Breast epithelium (tissue), 4 donors: ENCODE measurements around the gene CTDSPL. TPM values are rescaled to one million over a fixed set of nuclear protein-coding genes. Genes with fewer than 3 reads are reported as not detected.

Experiments
- DNase-seq, 2 donors: peaks; one replicate each; pipeline ENCODE4 v3.0.0-alpha.2; 2019; ENCODE audit warnings: low spot score in 2 of 2
- H3K27ac ChIP-seq, 2 donors: fragments of 200-600 bp; sonication (generic) in 1 of 2; one replicate each; pipeline ENCODE4 v1.5.1; 2016 to 2019; ENCODE audit warnings: mild to moderate bottlenecking in 1 of 2
- H3K27me3 ChIP-seq, 2 donors: fragments of 200-600 bp; sonication (generic) in 1 of 2; one replicate each; pipeline versions ENCODE4 v1.5.1 to v1.6.0; 2017 to 2019; ENCODE audit warnings: control low read depth in 1 of 2, mild to moderate bottlenecking in 1 of 2
- H3K36me3 ChIP-seq: fragments of 200-600 bp; one replicate; pipeline ENCODE4 v1.5.1; 2019
- H3K4me1 ChIP-seq, 2 donors: fragments of 200-600 bp; sonication (generic); one replicate each; pipeline ENCODE4 v1.5.1; 2016 to 2019; ENCODE audit warnings: control low read depth in 1 of 2
- H3K4me3 ChIP-seq, 3 donors: fragments of 200-600 bp; sonication (generic); 1 replicate in 2 of 3; 2 replicates in 1 of 3; pipeline ENCODE4 v1.5.1; 2016 to 2019; ENCODE audit warnings: mild to moderate bottlenecking in 3 of 3, moderate library complexity in 2 of 3
- H3K9me3 ChIP-seq, 2 donors: fragments of 200-600 bp; sonication (generic) in 1 of 2; one replicate each; pipeline ENCODE4 v1.5.1; 2016 to 2019; ENCODE audit warnings: control low read depth in 1 of 2
- POLR2A ChIP-seq: fragments of 450-650 bp; IDR thresholded peaks from one replicate; pipeline ENCODE4 v1.6.1; 2016; ENCODE audit warnings: antibody characterized with exemption, mild to moderate bottlenecking, moderate library complexity
- POLR2AphosphoS5 ChIP-seq, 3 donors: sonication (generic); formaldehyde crosslinking; IDR thresholded peaks; one replicate each; pipeline ENCODE4 v1.6.1; 2017; ENCODE audit warnings: antibody characterized with exemption in 3 of 3
- intact Hi-C: fragments of 100-400 bp; cut with DNase I; formaldehyde crosslinking; loops from one replicate; pipeline ENCODE4 v1.15.1; 2023; ENCODE audit warnings: low total_unique reads
- total RNA-seq, 3 donors: library from RNA; depleted of rRNA; stranded (reverse); fragments of >200 nt; gene quantifications; one replicate each; pipeline ENCODE4 v1.1.0, GENCODE V29; 2016
- TF ChIP-seq, protein P1 (sequence below), 3 donors: fragments of 450-650 bp; IDR thresholded peaks; one replicate each; pipeline ENCODE4 v1.5.1; 2016 to 2017; ENCODE audit warnings: antibody characterized with exemption in 3 of 3, mild to moderate bottlenecking in 3 of 3, moderate library complexity in 3 of 3

CTDSPL gene
- total RNA-seq, 3 donors from 2014 or later, result 40.0 to 80.8 (median 63.1) TPM

DNA sequence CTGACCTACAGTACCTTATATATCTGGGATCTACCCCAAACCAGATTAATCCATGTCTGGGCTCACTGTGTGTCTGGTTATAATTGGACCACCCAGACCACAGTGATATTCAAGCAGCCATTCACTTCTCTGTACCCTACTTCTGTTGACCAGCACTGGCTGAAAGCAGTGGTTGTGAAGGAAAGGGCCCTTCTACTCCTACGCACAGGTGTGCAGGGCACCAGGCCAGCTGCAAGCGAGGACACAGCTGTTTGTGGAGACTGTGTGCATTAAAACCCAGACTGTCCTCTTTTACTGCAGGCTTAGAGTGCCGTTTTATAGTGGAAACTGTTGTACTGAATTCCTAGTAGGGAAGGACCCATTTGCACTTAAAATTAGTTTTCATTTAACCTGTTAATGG lies 29.5 kb downstream of the CTDSPL start:
- Histone ChIP-seq H3K27ac (peak overlapping the region in 1 of 2 donors; percentile 27), H3K9me3 (no peaks in the 10 kb centered on the region), H3K36me3 (no peaks in the 10 kb centered on the region), H3K4me1 (peaks cover 3 to 14% of the 10 kb centered on the region in 2 donors), H3K27me3 (no peaks in the 10 kb centered on the region), H3K4me3 (no peak overlapping the region)
- DNase-seq, result no peak
- TF ChIP-seq POLR2A (no peak), POLR2AphosphoS5 (IDR thresholded peaks at IDR 0.05) (no peak)
- TF ChIP-seq, protein P1, sequence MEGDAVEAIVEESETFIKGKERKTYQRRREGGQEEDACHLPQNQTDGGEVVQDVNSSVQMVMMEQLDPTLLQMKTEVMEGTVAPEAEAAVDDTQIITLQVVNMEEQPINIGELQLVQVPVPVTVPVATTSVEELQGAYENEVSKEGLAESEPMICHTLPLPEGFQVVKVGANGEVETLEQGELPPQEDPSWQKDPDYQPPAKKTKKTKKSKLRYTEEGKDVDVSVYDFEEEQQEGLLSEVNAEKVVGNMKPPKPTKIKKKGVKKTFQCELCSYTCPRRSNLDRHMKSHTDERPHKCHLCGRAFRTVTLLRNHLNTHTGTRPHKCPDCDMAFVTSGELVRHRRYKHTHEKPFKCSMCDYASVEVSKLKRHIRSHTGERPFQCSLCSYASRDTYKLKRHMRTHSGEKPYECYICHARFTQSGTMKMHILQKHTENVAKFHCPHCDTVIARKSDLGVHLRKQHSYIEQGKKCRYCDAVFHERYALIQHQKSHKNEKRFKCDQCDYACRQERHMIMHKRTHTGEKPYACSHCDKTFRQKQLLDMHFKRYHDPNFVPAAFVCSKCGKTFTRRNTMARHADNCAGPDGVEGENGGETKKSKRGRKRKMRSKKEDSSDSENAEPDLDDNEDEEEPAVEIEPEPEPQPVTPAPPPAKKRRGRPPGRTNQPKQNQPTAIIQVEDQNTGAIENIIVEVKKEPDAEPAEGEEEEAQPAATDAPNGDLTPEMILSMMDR (IDR thresholded peaks at IDR 0.05), result no peak
- intact Hi-C loops, result no loop called here

DNA sequence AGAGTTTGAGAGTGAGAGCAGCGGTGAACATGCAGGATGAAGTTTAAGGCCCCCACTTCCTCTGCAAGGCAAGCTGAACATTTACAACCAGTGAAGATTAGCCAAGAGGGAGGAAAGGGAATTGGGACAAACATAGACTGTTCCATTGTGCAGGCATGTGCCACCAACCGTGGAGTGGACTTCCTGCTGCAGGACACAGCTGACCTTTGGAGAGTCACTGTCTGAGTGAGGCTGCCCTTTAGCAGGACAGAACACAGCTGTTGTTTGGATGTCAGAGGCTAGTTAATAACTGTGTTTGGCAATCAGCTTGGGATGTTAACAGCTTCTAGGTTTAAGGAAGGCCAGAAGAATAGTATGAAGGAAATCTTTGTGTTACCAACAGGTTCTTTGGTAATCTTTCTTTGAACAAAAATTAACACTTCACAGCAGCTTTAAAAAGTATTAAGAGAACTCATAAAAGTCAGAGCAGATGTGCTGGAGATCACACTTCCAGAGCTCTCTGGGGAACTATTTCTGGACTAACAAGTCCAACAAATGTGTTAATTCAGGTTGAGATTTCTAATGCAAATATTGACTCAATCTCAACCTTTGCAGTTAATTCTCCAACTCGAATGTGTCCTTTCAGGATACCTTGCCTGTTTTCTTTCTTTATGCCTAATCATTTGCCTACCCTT lies 31.4 kb downstream of the CTDSPL start:
- intact Hi-C loops, result no loop called here
- no peak overlapping the region for H3K4me3 ChIP-seq

DNA sequence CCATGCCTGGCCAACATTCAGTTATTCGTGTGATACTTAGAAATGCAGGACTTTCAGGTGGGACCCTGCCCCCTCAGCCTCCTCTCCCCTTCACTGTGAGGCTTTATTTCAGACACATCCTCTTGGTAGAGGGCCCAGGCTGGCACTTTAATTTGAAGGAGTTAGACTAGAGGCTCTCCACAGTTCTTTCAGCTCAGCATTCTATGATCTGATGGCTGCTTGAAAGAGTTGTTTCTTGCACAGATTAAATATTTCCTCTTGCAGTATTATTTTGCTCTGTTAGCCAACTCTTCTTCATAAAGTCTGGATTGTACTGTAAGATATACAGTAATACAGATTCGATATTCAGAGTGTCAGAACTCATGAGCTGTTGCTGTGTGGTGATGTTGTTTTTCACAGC lies 35.1 kb downstream of the CTDSPL start:
- intact Hi-C loops, result no loop called here
- Histone ChIP-seq H3K27me3 (no peaks in the 10 kb centered on the region), H3K4me3 (no peak overlapping the region), H3K36me3 (no peaks in the 10 kb centered on the region), H3K27ac (no peak overlapping the region), H3K9me3 (no peaks in the 10 kb centered on the region), H3K4me1 (peaks cover 0 to 7% of the 10 kb centered on the region in 2 donors)
- TF ChIP-seq POLR2A (no peak), POLR2AphosphoS5 (IDR thresholded peaks at IDR 0.05) (no peak)
- TF ChIP-seq, protein P1 (IDR thresholded peaks at IDR 0.05), result no peak
- no peak for DNase-seq

More for the DNA sequence above, 31.4 kb downstream of the CTDSPL start:
- TF ChIP-seq POLR2A (no peak), POLR2AphosphoS5 (IDR thresholded peaks at IDR 0.05) (peak in 2 of 3 donors; percentile 30 to 38)
- TF ChIP-seq, protein P1 (IDR thresholded peaks at IDR 0.05), result no peak
- DNase-seq, result no peak
- H3K27ac ChIP-seq, result peak overlapping the region in 1 of 2 donors; percentile 34
- no peaks in the 10 kb centered on the region for H3K9me3 ChIP-seq
- no peaks in the 10 kb centered on the region for H3K36me3 ChIP-seq
- H3K27me3 ChIP-seq, result no peaks in the 10 kb centered on the region
- H3K4me1 ChIP-seq, result peaks cover 0 to 14% of the 10 kb centered on the region in 2 donors

DNA sequence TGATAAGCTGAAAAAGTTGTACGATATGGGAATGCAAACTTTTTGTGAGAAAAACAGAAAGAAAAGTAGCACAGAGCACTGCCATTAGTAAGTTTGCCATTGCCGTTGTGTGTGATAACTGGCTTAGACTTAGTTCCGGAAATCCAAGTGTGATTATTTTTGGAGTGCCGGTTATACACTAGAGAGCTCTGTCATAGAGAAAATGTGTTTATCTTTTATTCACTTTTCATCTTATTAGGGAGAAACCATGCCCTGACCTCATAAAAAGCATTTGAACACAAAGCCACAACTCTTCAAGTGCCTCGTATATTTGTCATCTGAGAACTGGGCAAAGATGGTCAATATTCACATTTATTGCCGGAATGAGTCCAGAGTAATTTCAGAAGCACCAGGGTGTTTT lies 36.1 kb downstream of the CTDSPL start:
- Histone ChIP-seq H3K4me1 (no peaks in the 10 kb centered on the region), H3K4me3 (no peak overlapping the region)
- no peak for DNase-seq

DNA sequence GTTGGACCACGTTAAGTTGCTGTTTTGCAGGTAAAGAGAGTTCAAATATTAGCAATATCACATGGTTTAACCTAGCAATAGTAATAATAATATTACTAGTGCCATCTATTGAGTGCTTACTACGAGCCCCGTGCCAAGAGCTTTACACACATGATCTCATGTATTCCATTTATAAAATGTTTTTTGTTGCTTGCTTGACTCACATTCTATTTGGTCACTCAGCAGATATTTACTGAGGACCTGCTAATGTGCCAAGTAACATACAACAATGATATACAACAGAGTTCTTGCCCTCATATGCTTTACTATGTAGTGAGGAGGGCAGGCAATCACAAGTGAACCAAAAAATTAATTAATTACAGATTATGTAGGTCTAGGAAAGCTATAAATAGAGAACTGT lies 36.7 kb downstream of the CTDSPL start:
- Histone ChIP-seq H3K9me3 (no peaks in the 10 kb centered on the region), H3K27me3 (no peaks in the 10 kb centered on the region), H3K4me3 (no peak overlapping the region), H3K36me3 (no peaks in the 10 kb centered on the region), H3K27ac (no peak overlapping the region), H3K4me1 (no peaks in the 10 kb centered on the region)
- DNase-seq, result no peak
- no peak for TF ChIP-seq POLR2AphosphoS5 (IDR thresholded peaks at IDR 0.05)
- TF ChIP-seq POLR2A, result no peak
- TF ChIP-seq, protein P1 (IDR thresholded peaks at IDR 0.05), result no peak
- intact Hi-C loops, result no loop called here

More for the DNA sequence above, 36.1 kb downstream of the CTDSPL start:
- no peaks in the 10 kb centered on the region for H3K36me3 ChIP-seq
- TF ChIP-seq, protein P1 (IDR thresholded peaks at IDR 0.05), result no peak
- TF ChIP-seq POLR2A (no peak), POLR2AphosphoS5 (IDR thresholded peaks at IDR 0.05) (no peak)
- H3K27me3 ChIP-seq, result no peaks in the 10 kb centered on the region
- intact Hi-C loops, result no loop called here
- H3K9me3 ChIP-seq, result no peaks in the 10 kb centered on the region
- no peak overlapping the region for H3K27ac ChIP-seq
